HUES6 (cell line): ENCODE data around the gene TSC22D4.
A peak's percentile ranks its signal among the peaks of the same experiment; 100 is the strongest.

Experiments
- H3K27ac ChIP-seq: 2 replicates; pipeline ENCODE4 v1.7.0; 2013; ENCODE audit warnings: low read depth, mild to moderate bottlenecking, low read length, inconsistent platforms
- H3K27me3 ChIP-seq: 2 replicates; pipeline ENCODE4 v1.6.1; 2013; ENCODE audit warnings: low read length; ENCODE audit not compliant: control insufficient read depth, insufficient read depth
- H3K36me3 ChIP-seq: 2 replicates; pipeline ENCODE4 v1.6.1; 2013; ENCODE audit warnings: low read length; ENCODE audit not compliant: control insufficient read depth, insufficient read depth
- H3K4me1 ChIP-seq: 2 replicates; pipeline ENCODE4 v1.6.1; 2013; ENCODE audit warnings: low read length; ENCODE audit not compliant: control insufficient read depth, insufficient read depth
- H3K4me3 ChIP-seq: 2 replicates; pipeline ENCODE4 v1.5.1; 2013; ENCODE audit warnings: low read depth, low read length
- H3K9ac ChIP-seq: one replicate; pipeline ENCODE4 v1.6.1; 2013; ENCODE audit warnings: mild to moderate bottlenecking, low read length
- H3K9me3 ChIP-seq: 2 replicates; pipeline ENCODE4 v1.6.1; 2013; ENCODE audit warnings: low read depth, low read length; ENCODE audit not compliant: control insufficient read depth, insufficient read depth

The TSC22D4 gene

DNA sequence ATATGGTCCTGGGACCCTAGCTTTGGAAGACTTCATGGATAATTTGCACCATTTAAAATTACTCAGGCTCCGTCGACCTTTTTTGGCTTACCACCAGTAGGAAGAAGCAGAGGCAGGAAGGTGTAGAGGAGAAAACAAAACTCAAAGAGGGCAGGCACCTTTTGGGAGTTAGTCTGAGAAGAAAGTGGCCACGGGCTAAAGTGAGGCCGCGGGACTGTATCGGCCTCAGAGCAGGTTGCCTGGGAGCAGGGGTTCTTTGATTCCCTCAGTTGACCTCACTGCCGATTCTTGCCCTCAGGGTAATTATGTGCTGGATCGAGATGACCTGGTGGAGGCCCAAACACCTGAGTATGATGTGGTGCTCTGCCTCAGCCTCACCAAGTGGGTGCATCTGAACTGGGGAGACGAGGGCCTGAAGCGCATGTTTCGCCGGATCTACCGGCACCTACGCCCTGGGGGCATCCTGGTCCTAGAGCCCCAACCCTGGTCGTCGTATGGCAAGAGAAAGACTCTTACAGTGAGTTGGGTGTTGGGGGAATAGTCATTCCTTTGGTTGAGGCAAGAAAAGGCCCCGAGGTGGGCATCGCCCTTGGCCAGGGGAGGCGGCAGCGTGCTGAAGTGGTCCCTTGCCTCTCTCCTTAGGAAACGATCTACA, 46.3 kb downstream of the TSC22D4 start:
- Histone ChIP-seq H3K9ac (no peak overlapping the region), H3K27ac (no peak overlapping the region), H3K36me3 (peaks cover 43% of the 10 kb centered on the region), H3K4me3 (no peak overlapping the region), H3K9me3 (no peaks in the 10 kb centered on the region), H3K4me1 (peaks cover 26% of the 10 kb centered on the region), H3K27me3 (peaks cover 2% of the 10 kb centered on the region; the same call in 1 of the 2 replicates)

DNA sequence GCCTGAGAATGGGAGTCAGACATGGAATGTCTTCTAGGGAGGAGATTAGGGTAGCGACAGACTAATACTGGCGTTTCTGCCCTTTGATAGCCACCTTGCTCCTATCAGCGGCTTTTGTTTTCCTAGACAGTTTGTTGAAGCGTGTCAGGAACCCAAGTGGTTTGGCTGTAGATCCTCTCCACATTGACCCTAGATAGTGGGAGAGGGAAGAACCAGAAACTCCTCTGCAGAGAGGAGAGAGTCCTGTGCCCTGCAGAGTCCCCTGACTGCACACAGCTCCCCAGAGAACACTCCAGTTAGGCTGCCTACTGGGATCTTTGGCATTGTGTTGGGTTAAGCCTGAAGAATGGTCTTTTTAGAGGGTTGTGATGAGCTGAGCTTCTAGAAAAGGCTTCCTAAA, 47.0 kb downstream of the TSC22D4 start:
- Histone ChIP-seq H3K9me3 (no peaks in the 10 kb centered on the region), H3K27me3 (peaks cover 5% of the 10 kb centered on the region; the same call in 1 of the 2 replicates), H3K9ac (peak overlapping the region; percentile 20), H3K27ac (no peak overlapping the region), H3K4me3 (peak overlapping the region; percentile 78; the same call in 1 of the 2 replicates), H3K36me3 (peaks cover 43% of the 10 kb centered on the region), H3K4me1 (peaks cover 26% of the 10 kb centered on the region)

DNA sequence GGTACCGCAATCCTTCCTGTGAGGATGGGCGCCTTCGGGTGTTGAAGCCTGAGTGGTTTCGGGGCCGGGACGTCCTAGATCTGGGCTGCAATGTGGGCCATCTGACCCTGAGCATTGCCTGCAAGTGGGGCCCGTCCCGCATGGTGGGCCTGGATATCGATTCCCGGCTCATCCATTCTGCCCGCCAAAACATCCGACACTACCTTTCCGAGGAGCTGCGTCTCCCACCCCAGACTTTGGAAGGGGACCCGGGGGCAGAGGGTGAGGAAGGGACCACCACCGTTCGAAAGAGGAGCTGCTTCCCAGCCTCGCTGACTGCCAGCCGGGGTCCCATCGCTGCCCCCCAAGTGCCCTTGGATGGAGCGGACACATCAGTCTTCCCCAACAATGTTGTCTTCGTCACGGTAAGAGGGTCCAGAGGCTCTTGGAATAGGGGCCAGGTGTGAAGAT, 47.7 kb downstream of the TSC22D4 start:
- H3K9me3 ChIP-seq: no peaks in the 10 kb centered on the region
- H3K4me3 ChIP-seq: peak overlapping the region; percentile 78
- H3K27me3 ChIP-seq: peaks cover 5% of the 10 kb centered on the region; the same call in 1 of the 2 replicates
- 0 out of 2 replicates have a peak overlapping the region, but pooled peaks have one; percentile 98 for H3K27ac ChIP-seq
- peaks cover 26% of the 10 kb centered on the region for H3K4me1 ChIP-seq
- H3K36me3 ChIP-seq: peaks cover 43% of the 10 kb centered on the region
- peak overlapping the region; percentile 33 for H3K9ac ChIP-seq

DNA sequence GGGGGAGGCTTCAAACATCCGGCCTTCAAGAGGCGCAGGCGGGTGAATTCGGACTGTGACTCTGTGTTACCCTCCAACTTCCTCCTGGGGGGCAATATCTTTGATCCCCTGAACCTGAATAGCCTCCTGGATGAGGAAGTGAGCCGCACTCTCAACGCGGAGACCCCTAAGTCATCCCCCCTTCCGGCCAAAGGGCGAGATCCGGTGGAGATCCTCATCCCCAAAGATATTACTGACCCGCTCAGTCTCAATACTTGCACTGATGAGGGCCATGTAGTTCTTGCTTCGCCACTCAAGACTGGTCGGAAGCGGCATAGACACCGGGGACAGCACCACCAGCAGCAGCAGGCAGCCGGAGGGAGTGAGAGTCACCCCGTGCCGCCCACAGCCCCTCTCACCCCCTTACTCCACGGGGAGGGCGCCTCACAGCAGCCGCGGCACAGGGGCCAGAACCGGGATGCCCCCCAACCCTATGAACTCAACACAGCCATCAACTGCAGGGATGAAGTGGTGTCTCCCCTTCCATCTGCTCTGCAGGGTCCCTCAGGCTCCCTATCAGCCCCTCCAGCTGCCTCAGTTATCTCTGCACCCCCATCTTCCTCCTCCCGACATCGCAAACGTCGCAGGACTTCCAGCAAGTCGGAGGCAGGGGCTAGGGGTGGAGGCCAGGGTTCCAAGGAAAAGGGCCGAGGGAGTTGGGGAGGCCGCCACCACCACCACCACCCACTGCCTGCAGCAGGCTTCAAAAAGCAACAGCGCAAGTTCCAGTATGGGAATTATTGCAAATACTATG, 48.3 kb downstream of the TSC22D4 start:
- H3K27me3 ChIP-seq: peaks cover 5% of the 10 kb centered on the region; the same call in 1 of the 2 replicates
- peak overlapping the region; percentile 98 for H3K27ac ChIP-seq
- H3K9ac ChIP-seq: peak overlapping the region; percentile 55
- peaks cover 43% of the 10 kb centered on the region for H3K36me3 ChIP-seq
- H3K4me3 ChIP-seq: peak overlapping the region; percentile 78
- H3K9me3 ChIP-seq: no peaks in the 10 kb centered on the region
- H3K4me1 ChIP-seq: peaks cover 26% of the 10 kb centered on the region

DNA sequence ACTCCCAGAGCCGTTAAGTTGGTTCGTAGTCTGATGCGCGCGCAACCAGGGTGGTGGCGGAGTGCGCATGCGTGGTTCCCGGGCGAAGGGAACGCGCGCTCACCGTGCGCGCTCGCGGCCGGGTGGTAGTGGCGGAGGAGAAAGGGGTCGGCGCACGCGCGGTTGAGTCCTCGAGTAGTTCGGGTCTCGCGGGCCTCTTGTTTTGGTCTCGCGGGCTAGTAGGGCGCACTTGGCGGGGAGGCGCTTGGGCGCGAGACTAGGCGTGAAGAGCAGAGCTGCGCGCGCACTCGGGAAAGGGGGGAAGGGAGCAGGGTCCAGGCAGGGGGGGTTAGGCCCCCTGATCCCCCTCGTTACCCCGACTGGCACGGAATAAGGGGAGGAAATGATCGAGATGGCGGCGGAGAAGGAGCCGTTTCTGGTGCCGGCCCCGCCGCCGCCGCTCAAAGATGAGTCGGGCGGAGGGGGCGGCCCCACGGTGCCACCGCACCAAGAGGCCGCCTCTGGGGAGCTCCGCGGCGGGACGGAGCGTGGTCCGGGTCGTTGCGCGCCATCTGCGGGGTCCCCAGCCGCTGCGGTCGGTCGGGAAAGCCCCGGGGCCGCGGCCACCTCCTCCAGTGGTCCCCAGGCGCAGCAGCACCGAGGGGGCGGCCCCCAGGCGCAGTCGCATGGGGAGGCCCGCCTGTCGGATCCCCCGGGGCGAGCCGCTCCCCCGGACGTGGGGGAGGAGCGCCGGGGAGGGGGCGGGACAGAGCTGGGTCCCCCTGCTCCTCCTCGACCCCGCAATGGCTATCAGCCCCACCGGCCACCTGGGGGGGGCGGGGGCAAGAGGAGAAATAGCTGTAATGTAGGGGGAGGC, 49.1 kb downstream of the TSC22D4 start, which contains the start of gene MEPCE:
Gene MEPCE, plus strand, starts transcription at position 195 of the 856 bp plus-strand sequence. Its CDS starts 188 bp downstream, at position 383.
- peak within 1 kb of the TSS; percentile 98 for H3K27ac ChIP-seq
- peaks cover 5% of the 10 kb centered on the region; the same call in 1 of the 2 replicates for H3K27me3 ChIP-seq
- peak within 1 kb of the TSS; percentile 95 for H3K9ac ChIP-seq
- no peaks in the 10 kb centered on the region for H3K9me3 ChIP-seq
- H3K4me3 ChIP-seq: peak within 1 kb of the TSS; percentile 82
- H3K36me3 ChIP-seq: peaks cover 42% of the 10 kb centered on the region
- H3K4me1 ChIP-seq: peaks cover 25% of the 10 kb centered on the region

DNA sequence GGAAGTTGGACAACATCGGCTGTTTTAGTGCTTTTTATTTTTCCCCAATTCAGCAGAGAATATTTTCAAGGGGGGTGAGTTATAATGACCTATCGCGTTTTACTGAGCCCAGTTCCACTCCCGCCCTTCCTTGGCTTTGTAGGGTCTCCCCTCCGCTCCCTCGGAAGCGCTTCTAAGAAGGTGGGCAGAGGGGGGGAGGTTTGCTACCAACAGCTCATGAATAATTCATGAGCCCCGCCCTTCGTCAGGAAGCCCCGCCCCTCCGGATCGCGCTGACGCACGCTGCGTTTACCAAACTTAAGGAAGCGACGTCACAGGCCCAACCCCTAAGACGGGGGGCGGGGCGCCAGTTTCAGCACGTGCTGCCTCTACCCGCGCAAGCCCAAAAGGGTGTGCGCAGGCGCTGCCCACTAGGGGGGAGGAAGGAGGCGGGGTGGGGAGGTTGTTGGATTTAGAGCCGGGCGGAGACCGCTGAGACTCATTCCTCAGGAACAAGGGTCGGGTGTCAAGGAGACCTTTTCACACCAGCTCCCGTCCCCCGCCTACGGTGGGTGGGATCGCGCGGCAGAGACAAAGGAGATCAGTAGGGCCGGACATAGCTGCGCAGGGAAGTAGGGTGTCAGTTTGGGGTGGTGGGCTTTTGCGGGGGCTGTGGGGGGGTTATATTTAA, 49.9 kb downstream of the TSC22D4 start:
- peaks cover 22% of the 10 kb centered on the region for H3K4me1 ChIP-seq
- H3K27ac ChIP-seq: peak overlapping the region; percentile 98
- peaks cover 5% of the 10 kb centered on the region; the same call in 1 of the 2 replicates for H3K27me3 ChIP-seq
- peak overlapping the region; percentile 82 for H3K4me3 ChIP-seq
- peak overlapping the region; percentile 95 for H3K9ac ChIP-seq
- H3K36me3 ChIP-seq: peaks cover 35% of the 10 kb centered on the region
- H3K9me3 ChIP-seq: no peaks in the 10 kb centered on the region

DNA sequence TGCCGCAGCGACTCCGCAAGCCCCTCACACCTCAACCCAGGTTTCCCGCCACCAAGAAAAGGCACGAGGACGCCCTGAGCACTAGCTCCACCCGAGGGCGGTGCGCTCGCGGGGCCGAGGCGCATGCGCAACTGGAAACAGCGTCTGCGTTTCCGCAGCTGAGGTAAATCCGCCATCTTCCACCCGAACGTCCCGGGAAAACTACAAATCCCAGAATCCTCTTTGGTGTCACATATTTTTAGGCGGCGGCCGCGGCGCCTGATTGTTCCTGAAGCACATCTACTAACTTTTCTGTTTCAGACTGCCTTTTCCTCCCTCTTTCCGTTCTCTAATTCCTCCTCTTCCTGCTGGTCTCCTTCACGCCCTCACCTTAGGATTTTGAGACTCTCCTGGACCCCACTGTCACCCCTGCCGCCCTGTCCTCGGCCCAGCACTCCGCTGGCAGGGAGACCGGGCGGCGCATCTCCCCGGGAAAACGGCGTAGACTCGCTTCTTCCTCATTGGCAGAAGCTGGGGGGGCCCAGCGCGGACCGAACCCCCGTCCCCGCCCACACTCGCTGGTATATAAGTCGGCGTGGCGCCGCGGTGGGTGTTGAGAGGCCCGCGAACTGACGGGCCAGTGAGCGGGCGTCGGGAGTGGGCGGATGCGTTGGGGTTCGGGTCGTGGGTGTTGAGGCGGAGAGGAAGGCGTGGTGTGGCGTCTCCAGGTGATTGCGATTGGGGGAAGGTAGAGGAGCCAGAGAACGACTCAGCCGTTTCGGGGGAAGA, 50.6 kb downstream of the TSC22D4 start, which contains the start of gene ZCWPW1:
Gene ZCWPW1, minus strand, starts transcription at position 505 of the 768 bp plus-strand sequence. CDS start 8,054 bp downstream, outside the sequence.
- H3K9ac ChIP-seq: peak within 1 kb of the TSS; percentile 95
- no peaks in the 10 kb centered on the region for H3K9me3 ChIP-seq
- peak within 1 kb of the TSS; percentile 82 for H3K4me3 ChIP-seq
- H3K4me1 ChIP-seq: peaks cover 18% of the 10 kb centered on the region
- peaks cover 5% of the 10 kb centered on the region; the same call in 1 of the 2 replicates for H3K27me3 ChIP-seq
- peak within 1 kb of the TSS; percentile 98 for H3K27ac ChIP-seq
- H3K36me3 ChIP-seq: peaks cover 28% of the 10 kb centered on the region

DNA sequence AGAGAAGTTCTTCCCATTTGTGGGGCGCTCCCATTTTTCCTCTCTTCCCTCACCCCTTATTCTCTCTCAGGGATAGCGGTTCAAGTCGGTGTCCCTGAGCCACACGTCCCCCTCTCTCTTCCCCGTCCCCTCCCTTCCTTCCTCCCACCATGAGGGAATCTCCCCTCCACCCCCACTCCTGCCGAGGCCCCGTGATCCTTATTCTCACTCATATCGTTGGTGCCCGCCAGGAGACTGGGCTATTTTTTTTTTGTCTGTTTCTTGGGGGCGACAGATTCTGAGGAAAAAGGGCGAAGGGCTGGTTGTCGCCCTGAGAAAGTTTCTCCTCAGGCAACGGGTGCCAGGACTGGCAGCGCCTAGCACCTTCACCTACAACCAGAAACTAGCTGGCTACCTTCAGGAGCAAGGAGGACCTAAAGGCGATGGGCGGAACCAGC, 51.2 kb downstream of the TSC22D4 start:
- no peaks in the 10 kb centered on the region for H3K9me3 ChIP-seq
- H3K4me1 ChIP-seq: peaks cover 18% of the 10 kb centered on the region
- no peak overlapping the region for H3K9ac ChIP-seq
- peak overlapping the region; percentile 82; the same call in 1 of the 2 replicates for H3K4me3 ChIP-seq
- H3K27me3 ChIP-seq: peaks cover 5% of the 10 kb centered on the region; the same call in 1 of the 2 replicates
- no peak overlapping the region for H3K27ac ChIP-seq
- peaks cover 22% of the 10 kb centered on the region for H3K36me3 ChIP-seq

DNA sequence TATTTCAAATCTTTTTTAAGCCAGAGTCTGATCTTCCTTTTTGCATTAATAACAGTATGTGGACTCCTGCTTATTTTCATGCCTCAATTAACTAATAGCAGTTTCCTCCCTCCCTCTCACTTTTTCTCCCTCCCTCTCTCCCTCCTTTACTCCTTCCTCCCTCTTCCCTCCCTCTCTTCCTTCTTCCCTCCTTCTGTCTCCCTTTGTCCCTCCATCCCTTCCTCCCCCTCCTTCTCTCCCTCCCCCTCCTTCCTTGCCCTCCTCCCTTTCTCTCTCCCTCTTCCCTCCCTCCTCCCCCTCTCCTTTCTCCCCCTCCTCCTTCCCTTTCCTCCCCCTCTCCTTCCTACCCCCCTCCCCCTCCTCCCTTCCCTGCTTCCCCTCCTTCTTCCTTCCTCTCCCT, 52.5 kb downstream of the TSC22D4 start:
- Histone ChIP-seq H3K36me3 (peaks cover 10% of the 10 kb centered on the region), H3K9me3 (no peaks in the 10 kb centered on the region), H3K27me3 (peaks cover 5% of the 10 kb centered on the region; the same call in 1 of the 2 replicates), H3K4me1 (peaks cover 11% of the 10 kb centered on the region), H3K27ac (no peak overlapping the region), H3K9ac (no peak overlapping the region), H3K4me3 (no peak overlapping the region)
